ENCODE measurements around the gene ACP6.

ACP6 gene

GRCh38 chr1:147669469-147670318 lies 630 bp downstream of the ACP6 start:
- Histone ChIP-seq H2AFZ (ENCODE audit: low read length) (peak overlapping the region; percentile 17; the same call in 1 of the 2 replicates), H3K4me2 (ENCODE audit: low read length) (peak overlapping the region; percentile 94), H3K27me3 (ENCODE audit: insufficient read depth, low read length) (no peaks in the 10 kb centered on the region), H4K20me1 (ENCODE audit: insufficient read depth, low read length) (no peaks in the 10 kb centered on the region), H3K4me1 (ENCODE audit: insufficient read depth, low read length, severe bottlenecking) (peaks cover 14% of the 10 kb centered on the region), H3K9me2 (ENCODE audit: low read depth, low read length) (no peaks in the 10 kb centered on the region), H3F3A (ENCODE audit: insufficient read depth, low read length) (no peaks in the 10 kb centered on the region), H3K36me3 (ENCODE audit: insufficient read depth, low read length) (no peaks in the 10 kb centered on the region), H3K79me2 (ENCODE audit: insufficient read depth, low read length) (no peaks in the 10 kb centered on the region), H3K27ac (ENCODE audit: low read depth, low read length, poor library complexity, severe bottlenecking) (no peak overlapping the region), H3K9me3 (ENCODE audit: low read length) (no peaks in the 10 kb centered on the region), H3K4me3 (ENCODE audit: low read depth, low read length, poor library complexity, severe bottlenecking) (peak overlapping the region; percentile 66), H3K9ac (ENCODE audit: low read length) (peak overlapping the region; percentile 64)
- TF ChIP-seq, protein P1, sequence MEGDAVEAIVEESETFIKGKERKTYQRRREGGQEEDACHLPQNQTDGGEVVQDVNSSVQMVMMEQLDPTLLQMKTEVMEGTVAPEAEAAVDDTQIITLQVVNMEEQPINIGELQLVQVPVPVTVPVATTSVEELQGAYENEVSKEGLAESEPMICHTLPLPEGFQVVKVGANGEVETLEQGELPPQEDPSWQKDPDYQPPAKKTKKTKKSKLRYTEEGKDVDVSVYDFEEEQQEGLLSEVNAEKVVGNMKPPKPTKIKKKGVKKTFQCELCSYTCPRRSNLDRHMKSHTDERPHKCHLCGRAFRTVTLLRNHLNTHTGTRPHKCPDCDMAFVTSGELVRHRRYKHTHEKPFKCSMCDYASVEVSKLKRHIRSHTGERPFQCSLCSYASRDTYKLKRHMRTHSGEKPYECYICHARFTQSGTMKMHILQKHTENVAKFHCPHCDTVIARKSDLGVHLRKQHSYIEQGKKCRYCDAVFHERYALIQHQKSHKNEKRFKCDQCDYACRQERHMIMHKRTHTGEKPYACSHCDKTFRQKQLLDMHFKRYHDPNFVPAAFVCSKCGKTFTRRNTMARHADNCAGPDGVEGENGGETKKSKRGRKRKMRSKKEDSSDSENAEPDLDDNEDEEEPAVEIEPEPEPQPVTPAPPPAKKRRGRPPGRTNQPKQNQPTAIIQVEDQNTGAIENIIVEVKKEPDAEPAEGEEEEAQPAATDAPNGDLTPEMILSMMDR (IDR thresholded peaks at IDR 0.05; ENCODE audit: low read length) = no peak
- TF ChIP-seq EZH2 (IDR thresholded peaks at IDR 0.05; ENCODE audit: borderline replicate concordance, low read length) = no peak

GRCh38 chr1:147665521-147665920 lies 4.8 kb downstream of the ACP6 start:
- no peaks in the 10 kb centered on the region for H3K27me3 ChIP-seq (ENCODE audit: insufficient read depth, low read length)
- H3K4me3 ChIP-seq (ENCODE audit: low read depth, low read length, poor library complexity, severe bottlenecking) = no peak overlapping the region
- no peaks in the 10 kb centered on the region for H3K79me2 ChIP-seq (ENCODE audit: insufficient read depth, low read length)
- TF ChIP-seq EZH2 (IDR thresholded peaks at IDR 0.05; ENCODE audit: borderline replicate concordance, low read length) = no peak
- TF ChIP-seq, protein P1 (IDR thresholded peaks at IDR 0.05; ENCODE audit: low read length) = peak; percentile 4; the same call in 1 of the 2 replicates
- no peak overlapping the region for H3K9ac ChIP-seq (ENCODE audit: low read length)
- peaks cover 10% of the 10 kb centered on the region for H3K4me1 ChIP-seq (ENCODE audit: insufficient read depth, low read length, severe bottlenecking)
- no peaks in the 10 kb centered on the region for H3F3A ChIP-seq (ENCODE audit: insufficient read depth, low read length)
- no peaks in the 10 kb centered on the region for H3K36me3 ChIP-seq (ENCODE audit: insufficient read depth, low read length)
- H2AFZ ChIP-seq (ENCODE audit: low read length) = no peak overlapping the region
- H4K20me1 ChIP-seq (ENCODE audit: insufficient read depth, low read length) = no peaks in the 10 kb centered on the region
- no peaks in the 10 kb centered on the region for H3K9me2 ChIP-seq (ENCODE audit: low read depth, low read length)
- H3K4me2 ChIP-seq (ENCODE audit: low read length) = no peak overlapping the region
- no peak overlapping the region for H3K27ac ChIP-seq (ENCODE audit: low read depth, low read length, poor library complexity, severe bottlenecking)
- no peaks in the 10 kb centered on the region for H3K9me3 ChIP-seq (ENCODE audit: low read length)

DNA sequence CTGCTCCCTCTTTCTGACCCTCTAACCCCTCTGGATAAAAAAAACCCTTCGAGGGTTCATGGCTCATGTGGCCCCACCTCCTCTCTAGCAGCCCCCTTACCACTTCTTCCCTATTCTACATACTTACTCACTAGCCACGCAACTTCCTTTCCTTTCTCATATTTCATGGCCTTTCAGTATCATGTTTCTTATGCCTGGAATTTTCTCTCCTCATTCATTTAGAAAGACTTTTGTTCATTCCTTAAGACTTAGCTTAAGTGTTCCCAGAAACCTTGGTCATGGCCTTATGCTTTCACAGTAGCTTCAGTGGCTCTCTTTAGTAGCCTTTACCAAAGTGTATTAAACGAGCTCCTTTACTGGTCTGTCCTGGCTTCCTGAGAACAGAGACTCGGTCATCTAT lies 6.1 kb downstream of the ACP6 start:
- no peaks in the 10 kb centered on the region for H3K27me3 ChIP-seq (ENCODE audit: insufficient read depth, low read length)
- no peak overlapping the region for H2AFZ ChIP-seq (ENCODE audit: low read length)
- no peaks in the 10 kb centered on the region for H3F3A ChIP-seq (ENCODE audit: insufficient read depth, low read length)
- no peaks in the 10 kb centered on the region for H3K79me2 ChIP-seq (ENCODE audit: insufficient read depth, low read length)
- H3K9me3 ChIP-seq (ENCODE audit: low read length) = no peaks in the 10 kb centered on the region
- H4K20me1 ChIP-seq (ENCODE audit: insufficient read depth, low read length) = no peaks in the 10 kb centered on the region
- no peak overlapping the region for H3K9ac ChIP-seq (ENCODE audit: low read length)
- H3K4me1 ChIP-seq (ENCODE audit: insufficient read depth, low read length, severe bottlenecking) = peaks cover 2% of the 10 kb centered on the region
- no peaks in the 10 kb centered on the region for H3K36me3 ChIP-seq (ENCODE audit: insufficient read depth, low read length)
- no peak overlapping the region for H3K4me3 ChIP-seq (ENCODE audit: low read depth, low read length, poor library complexity, severe bottlenecking)
- H3K4me2 ChIP-seq (ENCODE audit: low read length) = no peak overlapping the region
- H3K9me2 ChIP-seq (ENCODE audit: low read depth, low read length) = no peaks in the 10 kb centered on the region
- no peak for TF ChIP-seq EZH2 (IDR thresholded peaks at IDR 0.05; ENCODE audit: borderline replicate concordance, low read length)
- TF ChIP-seq, protein P1 (IDR thresholded peaks at IDR 0.05; ENCODE audit: low read length) = no peak
- no peak overlapping the region for H3K27ac ChIP-seq (ENCODE audit: low read depth, low read length, poor library complexity, severe bottlenecking)

All from OCI-LY1 (cell line).